Activated naive CD4-positive, alpha-beta T cell treated with anti-CD3 and anti-CD28 coated beads for 36 hours (primary cell): Measurements from ENCODE around the gene RANBP6. TPM values are rescaled to one million over a fixed set of nuclear protein-coding genes. Genes with fewer than 3 reads are reported as not detected.

Experiments used
- CTCF ChIA-PET: fragments of 350-600 bp; sonication (Branson Sonifier 250); formaldehyde crosslinking; loops from one replicate; lab custom pipeline; 2021; ENCODE audit warnings: antibody characterized with exemption; lab: Charles Lee
- DNase-seq: peaks from one replicate; pipeline ENCODE4 v3.0.0-alpha.2; 2020
- H3K27ac Mint-ChIP-seq: one replicate; pipeline ENCODE4 v1.8.0; 2021; ENCODE audit warnings: mild to moderate bottlenecking, mixed read lengths
- H3K27me3 Mint-ChIP-seq: one replicate; pipeline ENCODE4 v1.8.0; 2021; ENCODE audit warnings: low read depth, mixed read lengths
- H3K36me3 Mint-ChIP-seq: one replicate; pipeline ENCODE4 v1.8.0; 2021; ENCODE audit warnings: low read depth, mixed read lengths
- H3K4me1 Mint-ChIP-seq: one replicate; pipeline ENCODE4 v1.8.0; 2021; ENCODE audit warnings: low read depth, mixed read lengths
- H3K4me3 Mint-ChIP-seq: one replicate; pipeline ENCODE4 v1.8.0; 2021; ENCODE audit warnings: mild to moderate bottlenecking, moderate library complexity, mixed read lengths
- H3K9me3 Mint-ChIP-seq: one replicate; pipeline ENCODE4 v1.8.0; 2021; ENCODE audit warnings: mixed read lengths
- intact Hi-C: fragments of 100-400 bp; cut with micrococcal nuclease; formaldehyde crosslinking; loops from one replicate; pipeline ENCODE4 v1.15.1; 2023
- microRNA-seq: library from miRNA; unstranded; fragments of <30 nt; microRNA quantifications from one replicate; pipeline ENCODE4 v1.2.0, GENCODE V29; 2022; ENCODE audit warnings: borderline microRNAs expressed, borderline replicate concordance
- total RNA-seq, 2 experiments: library from RNA; stranded (reverse); gene quantifications; one replicate each; pipeline ENCODE4 v1.2.3, GENCODE V29; 2021

The RANBP6 gene
- total RNA-seq, 2 experiments from 2014 or later, result 19.0 to 19.5 TPM

- Mint-ChIP-seq H3K36me3 (peaks cover 5% of the 10 kb centered on the region), H3K27me3 (no peaks in the 10 kb centered on the region), H3K4me1 (peaks cover 52% of the 10 kb centered on the region), H3K27ac (no peak overlapping the region), H3K9me3 (no peaks in the 10 kb centered on the region), H3K4me3 (no peak overlapping the region)
- intact Hi-C loops, result no loop called here
- DNase-seq, result no peak
- CTCF ChIA-PET, result interaction anchor here (1.0 to 1.1 kb wide), 2 partner anchors 23 to 114 kb away, joined by 3 to 4 read pairs; no protein-coding TSS in a partner anchor
Observed at GRCh38 chr9:6000955-6001354, 14.5 kb downstream of the RANBP6 start.

DNA sequence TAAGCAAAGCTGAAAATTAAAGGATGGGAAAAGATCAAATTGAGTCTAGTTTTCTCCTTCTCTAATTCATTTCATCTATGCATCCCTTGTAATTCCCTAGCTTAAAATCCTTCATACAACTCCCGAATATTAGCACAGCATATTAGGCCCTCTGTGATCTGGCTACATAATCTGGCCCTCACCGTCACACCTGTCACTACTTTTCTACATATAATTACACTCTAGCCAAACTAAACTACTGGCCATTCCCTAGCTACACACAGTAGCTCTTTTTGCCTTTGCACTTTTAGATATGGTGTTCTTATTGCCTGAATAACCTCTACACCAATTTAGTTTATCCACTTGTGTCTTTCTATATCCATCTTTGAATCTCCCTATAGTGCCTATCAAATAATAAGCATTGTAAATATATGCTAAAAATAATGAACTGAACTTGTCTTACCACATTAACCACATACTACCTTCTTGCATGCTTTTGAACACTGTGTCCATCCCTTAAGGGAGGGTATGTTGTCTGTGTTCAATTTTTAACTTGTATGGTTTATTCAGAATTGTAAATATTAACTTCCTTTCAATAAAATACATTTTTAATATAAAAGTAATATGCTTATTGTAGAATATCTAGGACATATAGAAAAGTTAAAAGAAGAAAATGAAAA lies 15.9 kb downstream of the RANBP6 start:
- Mint-ChIP-seq H3K9me3 (no peaks in the 10 kb centered on the region), H3K36me3 (peaks cover 5% of the 10 kb centered on the region), H3K4me3 (no peak overlapping the region), H3K27me3 (no peaks in the 10 kb centered on the region), H3K27ac (no peak overlapping the region), H3K4me1 (peaks cover 53% of the 10 kb centered on the region)
- no peak for DNase-seq
- intact Hi-C loops, result no loop called here
- CTCF ChIA-PET, result interaction anchor here (0.6 to 1.1 kb wide), 4 partner anchors 25 to 306 kb away, joined by 3 to 4 read pairs (median 3); no protein-coding TSS in a partner anchor

GRCh38 chr9:5994493-5994892 lies 20.9 kb downstream of the RANBP6 start:
- DNase-seq, result no peak
- no peak overlapping the region for H3K4me3 Mint-ChIP-seq
- peaks cover 2% of the 10 kb centered on the region for H3K36me3 Mint-ChIP-seq
- H3K4me1 Mint-ChIP-seq, result peaks cover 45% of the 10 kb centered on the region
- no peaks in the 10 kb centered on the region for H3K27me3 Mint-ChIP-seq
- no peaks in the 10 kb centered on the region for H3K9me3 Mint-ChIP-seq
- CTCF ChIA-PET, result interaction anchor here (0.8 to 1.8 kb wide), 3 partner anchors 60 to 125 kb away, joined by 3 to 7 read pairs (median 3); no protein-coding TSS in a partner anchor
- intact Hi-C loops, result no loop called here
- H3K27ac Mint-ChIP-seq, result no peak overlapping the region

DNA sequence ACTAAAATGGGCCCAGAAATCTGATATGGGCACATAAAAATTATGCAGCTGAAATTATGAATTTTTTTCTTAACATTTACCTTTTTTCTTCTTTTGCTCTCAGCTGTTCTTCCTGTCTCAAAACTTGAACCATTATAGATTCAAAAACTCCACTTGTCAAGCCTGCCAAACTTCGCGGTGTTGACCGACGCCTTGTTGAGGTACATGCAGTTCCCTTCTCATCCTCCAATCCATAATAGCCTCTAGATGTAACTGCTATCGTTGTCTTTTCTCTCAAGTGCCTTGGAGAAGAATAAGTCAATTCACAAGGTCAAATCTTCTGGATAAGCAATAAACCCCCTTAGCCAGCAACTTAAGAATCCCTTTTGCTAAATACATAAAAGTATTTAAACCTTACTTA lies 27.2 kb downstream of the RANBP6 start:
- no peak for DNase-seq
- intact Hi-C loops, result no loop called here
- peaks cover 17% of the 10 kb centered on the region for H3K4me1 Mint-ChIP-seq
- CTCF ChIA-PET, result interaction anchor here (1.0 kb wide), 1 partner anchor 102 kb away, joined by 3 read pairs; no protein-coding TSS in a partner anchor
- H3K9me3 Mint-ChIP-seq, result no peaks in the 10 kb centered on the region
- no peak overlapping the region for H3K4me3 Mint-ChIP-seq
- no peak overlapping the region for H3K27ac Mint-ChIP-seq
- peaks cover 16% of the 10 kb centered on the region for H3K36me3 Mint-ChIP-seq
- no peaks in the 10 kb centered on the region for H3K27me3 Mint-ChIP-seq

DNA sequence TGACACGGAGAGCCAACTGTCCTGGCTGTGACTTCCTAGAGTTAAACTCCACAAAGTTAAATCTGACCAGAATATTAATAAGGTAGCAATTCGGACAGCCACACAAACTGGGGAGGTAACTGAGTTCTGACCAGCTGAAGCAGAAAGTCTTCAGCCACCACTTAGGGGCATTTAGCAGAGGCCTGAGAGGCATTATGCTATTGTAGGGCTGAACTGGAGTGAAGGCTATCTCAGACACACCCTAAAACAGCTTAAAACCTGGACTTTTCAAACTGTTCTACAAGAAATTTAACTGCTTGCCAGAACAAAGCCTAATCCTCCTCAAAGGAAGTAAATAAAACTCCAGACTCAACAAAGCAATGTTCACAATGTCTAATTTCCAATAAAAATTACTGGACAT lies 32.4 kb downstream of the RANBP6 start:
- intact Hi-C loops, result no loop called here
- H3K36me3 Mint-ChIP-seq, result peaks cover 18% of the 10 kb centered on the region
- CTCF ChIA-PET, result interaction anchor here (0.6 to 1.7 kb wide), 3 partner anchors 14 to 96 kb away, joined by 3 to 6 read pairs (median 5); no protein-coding TSS in a partner anchor
- no peaks in the 10 kb centered on the region for H3K27me3 Mint-ChIP-seq
- no peak for DNase-seq
- no peaks in the 10 kb centered on the region for H3K9me3 Mint-ChIP-seq
- no peak overlapping the region for H3K4me3 Mint-ChIP-seq
- no peak overlapping the region for H3K27ac Mint-ChIP-seq
- H3K4me1 Mint-ChIP-seq, result peaks cover 10% of the 10 kb centered on the region

GRCh38 chr9:5982317-5982716 lies 33.1 kb downstream of the RANBP6 start:
- H3K27ac Mint-ChIP-seq, result no peak overlapping the region
- DNase-seq, result no peak
- H3K4me1 Mint-ChIP-seq, result peaks cover 10% of the 10 kb centered on the region
- no peaks in the 10 kb centered on the region for H3K9me3 Mint-ChIP-seq
- H3K27me3 Mint-ChIP-seq, result no peaks in the 10 kb centered on the region
- H3K36me3 Mint-ChIP-seq, result peaks cover 15% of the 10 kb centered on the region
- no peak overlapping the region for H3K4me3 Mint-ChIP-seq
- CTCF ChIA-PET, result interaction anchor here (0.6 to 1.7 kb wide), 3 partner anchors 15 to 95 kb away, joined by 3 to 6 read pairs (median 5); no protein-coding TSS in a partner anchor
- intact Hi-C loops, result no loop called here

GRCh38 chr9:5978523-5978922 lies 36.9 kb downstream of the RANBP6 start:
- H3K9me3 Mint-ChIP-seq, result no peaks in the 10 kb centered on the region
- H3K4me1 Mint-ChIP-seq, result peaks cover 18% of the 10 kb centered on the region
- CTCF ChIA-PET, result interaction anchor here (3.8 kb wide), 1 partner anchor 93 kb away, joined by 22 read pairs; no protein-coding TSS in a partner anchor
- intact Hi-C loops, result loop anchor here (5.0 kb wide), 1 partner anchor 181 kb away; no protein-coding TSS in a partner anchor
- no peaks in the 10 kb centered on the region for H3K27me3 Mint-ChIP-seq
- DNase-seq, result no peak
- no peak overlapping the region for H3K4me3 Mint-ChIP-seq
- H3K27ac Mint-ChIP-seq, result no peak overlapping the region
- peaks cover 18% of the 10 kb centered on the region for H3K36me3 Mint-ChIP-seq

DNA sequence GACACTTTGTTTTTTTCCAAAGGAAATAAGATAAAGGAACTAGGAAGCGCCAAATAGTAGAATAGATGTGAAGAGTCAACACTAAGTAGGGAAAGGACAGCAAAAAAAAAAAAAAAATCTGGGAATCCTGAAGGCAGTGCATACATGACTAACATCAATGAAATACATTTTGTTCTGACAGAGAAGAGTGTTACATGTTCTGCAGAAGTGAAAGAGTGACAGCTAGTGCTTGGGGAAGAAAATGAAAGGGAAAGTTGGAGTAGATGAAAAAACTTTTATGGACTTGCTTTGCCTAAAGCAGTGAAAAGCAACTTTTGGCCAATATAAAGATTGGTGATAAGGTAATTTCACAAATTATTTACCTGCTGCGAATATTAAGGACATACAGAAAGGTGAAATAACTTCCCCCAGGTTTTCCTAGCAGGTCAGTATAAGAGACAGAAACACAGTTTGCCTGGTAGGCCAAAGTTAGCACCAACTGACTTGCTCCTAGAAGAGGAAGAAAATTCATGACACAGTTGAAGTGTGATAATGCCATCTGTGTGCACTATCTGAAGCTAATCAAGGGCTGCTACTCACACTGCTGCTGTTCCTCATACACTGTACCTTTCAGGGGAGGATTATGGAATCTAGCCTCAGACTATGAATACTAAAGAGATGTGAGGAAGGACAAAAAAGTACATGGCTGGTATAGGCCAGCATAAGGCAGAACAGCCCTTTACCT lies 38.6 kb downstream of the RANBP6 start:
- Mint-ChIP-seq H3K9me3 (no peaks in the 10 kb centered on the region), H3K4me3 (no peak overlapping the region), H3K27me3 (no peaks in the 10 kb centered on the region), H3K4me1 (peaks cover 27% of the 10 kb centered on the region), H3K27ac (peak overlapping the region; percentile 19), H3K36me3 (peaks cover 21% of the 10 kb centered on the region)
- no peak for DNase-seq
- intact Hi-C loops, result loop anchor here (1.0 to 5.0 kb wide), 2 partner anchors 91 to 180 kb away; no protein-coding TSS in a partner anchor
- CTCF ChIA-PET, result interaction anchor here (0.6 to 3.8 kb wide), 6 partner anchors 10 to 588 kb away, joined by 3 to 22 read pairs (median 4); no protein-coding TSS in a partner anchor

DNA sequence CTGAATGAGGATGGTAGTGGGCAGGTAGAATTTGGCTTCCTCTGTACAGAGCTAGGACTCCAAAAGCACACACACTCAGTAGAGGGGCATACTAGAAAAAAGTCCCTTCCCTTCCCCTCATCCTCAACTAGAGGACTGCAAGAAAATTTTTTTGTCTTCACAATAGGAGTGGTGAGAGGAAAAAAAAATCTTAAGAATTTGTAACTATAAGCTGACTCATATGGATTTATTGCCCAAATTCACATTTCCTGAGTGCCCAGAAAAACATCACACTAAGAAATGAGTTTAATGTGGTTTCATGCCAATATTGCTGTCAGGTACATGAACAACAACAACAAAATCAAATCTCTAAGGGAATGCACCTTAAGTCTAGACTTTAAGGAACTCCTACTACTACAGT lies 43.7 kb downstream of the RANBP6 start:
- CTCF ChIA-PET, result no interaction called here
- no peaks in the 10 kb centered on the region for H3K27me3 Mint-ChIP-seq
- H3K4me1 Mint-ChIP-seq, result peaks cover 18% of the 10 kb centered on the region
- H3K9me3 Mint-ChIP-seq, result no peaks in the 10 kb centered on the region
- intact Hi-C loops, result no loop called here
- H3K36me3 Mint-ChIP-seq, result peaks cover 26% of the 10 kb centered on the region
- H3K4me3 Mint-ChIP-seq, result no peak overlapping the region
- no peak for DNase-seq
- no peak overlapping the region for H3K27ac Mint-ChIP-seq

Small RNA genes lying within 50 kb of the gene (microRNA-seq; reads per million reads assigned to microRNA genes)
- 3.8 reads per million for gene MIR4665

Other genes starting within 250 kb of the RANBP6 start
- gene ERMP1, start 182.5 kb downstream of the RANBP6 start, total RNA-seq, result 10 to 100 TPM; 23.5 to 27.1 TPM
- gene MLANA, start 124.7 kb downstream of the RANBP6 start, total RNA-seq, result not detected
- gene IL33, start 200.2 kb upstream of the RANBP6 start, total RNA-seq, result not detected